GM21381 (cell line): ENCODE results near the gene ALKBH5.

Experiments used
- ATAC-seq: cut with Tn5 transposase; IDR thresholded peaks from one replicate; pipeline ENCODE4 v1.9.1; 2021; ENCODE audit warnings: mild to moderate bottlenecking, moderate library complexity; ENCODE audit not compliant: unreplicated experiment

ALKBH5 gene

GRCh38 chr17:18238299-18238698, 54.7 kb downstream of the ALKBH5 start:
- ATAC-seq: no peak

- no peak for ATAC-seq
These were observed 56.8 kb downstream of the ALKBH5 start for GRCh38 chr17:18240449-18240848.

- no peak for ATAC-seq
These were observed 57.7 kb downstream of the ALKBH5 start for GRCh38 chr17:18241229-18241871.

GRCh38 chr17:18245038-18245776, 61.6 kb downstream of the ALKBH5 start:
- ATAC-seq: no peak

GRCh38 chr17:18246109-18246725, 62.6 kb downstream of the ALKBH5 start:
- ATAC-seq: no peak

- ATAC-seq: no peak
These were observed 63.4 kb downstream of the ALKBH5 start for GRCh38 chr17:18246880-18247612.

- ATAC-seq: no peak
These were observed 64.0 kb downstream of the ALKBH5 start for GRCh38 chr17:18247613-18248001.

GRCh38 chr17:18248300-18248731, 64.7 kb downstream of the ALKBH5 start:
- ATAC-seq: no peak

- no peak for ATAC-seq
These were observed 65.2 kb downstream of the ALKBH5 start for GRCh38 chr17:18248811-18249210.

GRCh38 chr17:18250259-18250658, 66.6 kb downstream of the ALKBH5 start:
- ATAC-seq: no peak

- no peak for ATAC-seq
These were observed 67.1 kb downstream of the ALKBH5 start for GRCh38 chr17:18250708-18251107.

GRCh38 chr17:18251204-18251603, 67.6 kb downstream of the ALKBH5 start:
- ATAC-seq: no peak

GRCh38 chr17:18252160-18252559, 68.5 kb downstream of the ALKBH5 start:
- ATAC-seq: no peak

- ATAC-seq: no peak
These were observed 69.7 kb downstream of the ALKBH5 start for GRCh38 chr17:18253187-18253884.

- ATAC-seq: no peak
These were observed 70.6 kb downstream of the ALKBH5 start for GRCh38 chr17:18253947-18254821.

GRCh38 chr17:18254888-18255649, 71.4 kb downstream of the ALKBH5 start:
- ATAC-seq: no peak

GRCh38 chr17:18256351-18256750, 72.7 kb downstream of the ALKBH5 start:
- no peak for ATAC-seq

- ATAC-seq: no peak
These were observed 73.1 kb downstream of the ALKBH5 start for GRCh38 chr17:18256776-18257175.
